NCI-H2171 (cell line): ENCODE data around the gene RICTOR.
"Not testable (repeated sequence)": the region's sequence is repeated elsewhere in the genome, so short reads cannot be mapped to it uniquely, and the experiment has no call there.

ENCODE experiments used
- DNase-seq: peaks from one replicate; lab custom pipeline; 2025; lab: John Stamatoyannopoulos, UW

The RICTOR gene

GRCh38 chr5:39058178-39058921 is 15.8 kb downstream of the RICTOR start:
- DNase-seq = no peak

- DNase-seq = no peak
Measured at GRCh38 chr5:39057734-39058133, 16.5 kb downstream of the RICTOR start.

- no peak for DNase-seq
Measured at GRCh38 chr5:39055768-39056398, 18.3 kb downstream of the RICTOR start.

- DNase-seq = no peak
Measured at GRCh38 chr5:39055027-39055767, 19.0 kb downstream of the RICTOR start.

- no peak for DNase-seq
Measured at GRCh38 chr5:39053189-39053588, 21.0 kb downstream of the RICTOR start.

GRCh38 chr5:39052141-39052540 is 22.1 kb downstream of the RICTOR start:
- DNase-seq = no peak

GRCh38 chr5:39049315-39049714 is 24.9 kb downstream of the RICTOR start:
- DNase-seq = no peak

- no peak for DNase-seq
Measured at GRCh38 chr5:39040875-39041274, 33.3 kb downstream of the RICTOR start.

- not testable (repeated sequence) for DNase-seq
Measured at GRCh38 chr5:39034493-39034892, 39.7 kb downstream of the RICTOR start.

GRCh38 chr5:39031041-39031440 is 43.2 kb downstream of the RICTOR start:
- DNase-seq = no peak

- DNase-seq = no peak
Measured at GRCh38 chr5:39025456-39025855, 48.7 kb downstream of the RICTOR start.

- DNase-seq = no peak
Measured at GRCh38 chr5:39024884-39025283, 49.3 kb downstream of the RICTOR start.

GRCh38 chr5:39024005-39024404 is 50.2 kb downstream of the RICTOR start:
- DNase-seq = no peak

- no peak for DNase-seq
Measured at GRCh38 chr5:39023121-39023520, 51.1 kb downstream of the RICTOR start.

- DNase-seq = no peak
Measured at GRCh38 chr5:39022151-39022550, 52.0 kb downstream of the RICTOR start.

- no peak for DNase-seq
Measured at GRCh38 chr5:39021413-39021812, 52.8 kb downstream of the RICTOR start.

GRCh38 chr5:39020458-39020857 is 53.7 kb downstream of the RICTOR start:
- DNase-seq = no peak

- DNase-seq = no peak
Measured at GRCh38 chr5:39019254-39019653, 54.9 kb downstream of the RICTOR start.

GRCh38 chr5:39017504-39017903 is 56.7 kb downstream of the RICTOR start:
- DNase-seq = no peak

- no peak for DNase-seq
Measured at GRCh38 chr5:39016587-39017275, 57.5 kb downstream of the RICTOR start.

- no peak for DNase-seq
Measured at GRCh38 chr5:39015743-39016586, 58.2 kb downstream of the RICTOR start.

- no peak for DNase-seq
Measured at GRCh38 chr5:39014561-39014960, 59.6 kb downstream of the RICTOR start.
